Trophoblast cell (in vitro differentiated cells and primary cell): ENCODE data around the gene WDR41.
"Not testable (repeated sequence)": the region's sequence is repeated elsewhere in the genome, so short reads cannot be mapped to it uniquely, and the experiment has no call there.

ENCODE experiments used
- DNase-seq, 2 donors: peaks; one replicate each; pipeline ENCODE4 v3.0.0-alpha.2; 2016
- H2AFZ ChIP-seq: 2 replicates; pipeline ENCODE4 v1.6.1; 2013; ENCODE audit warnings: low read length, moderate library complexity, mild to moderate bottlenecking; ENCODE audit not compliant: insufficient read depth, poor library complexity
- H2AK5ac ChIP-seq: 2 replicates; pipeline ENCODE4 v1.6.1; 2013; ENCODE audit warnings: mild to moderate bottlenecking, low read length
- H2BK120ac ChIP-seq: 2 replicates; pipeline ENCODE4 v1.6.1; 2013; ENCODE audit warnings: low read length, mild to moderate bottlenecking, moderate library complexity; ENCODE audit not compliant: insufficient read depth, poor library complexity
- H2BK12ac ChIP-seq: 2 replicates; pipeline ENCODE4 v1.6.1; 2013; ENCODE audit warnings: mild to moderate bottlenecking, low read length, moderate library complexity
- H2BK5ac ChIP-seq: 2 replicates; pipeline ENCODE4 v1.6.1; 2013; ENCODE audit warnings: low read length, low read depth, moderate library complexity, mild to moderate bottlenecking; ENCODE audit not compliant: poor library complexity
- H3K14ac ChIP-seq: 2 replicates; pipeline ENCODE4 v1.6.1; 2013; ENCODE audit warnings: mild to moderate bottlenecking, low read length
- H3K18ac ChIP-seq: 2 replicates; pipeline ENCODE4 v1.6.1; 2013; ENCODE audit warnings: mild to moderate bottlenecking, low read length
- H3K23ac ChIP-seq: 2 replicates; pipeline ENCODE4 v1.6.1; 2013; ENCODE audit warnings: low read length
- H3K27ac ChIP-seq: 2 replicates; pipeline ENCODE4 v1.5.1; 2013; ENCODE audit warnings: low read depth, mild to moderate bottlenecking, inconsistent platforms, low read length, moderate library complexity
- H3K27me3 ChIP-seq: 2 replicates; pipeline ENCODE4 v1.6.1; 2013; ENCODE audit warnings: inconsistent platforms, mild to moderate bottlenecking, low read length, moderate library complexity; ENCODE audit not compliant: insufficient read depth
- H3K36me3 ChIP-seq, 2 experiments: 1 replicate in 1 of 2; 2 replicates in 1 of 2; pipeline ENCODE4 v1.6.1; 2013; ENCODE audit warnings: low read length in 2 of 2, mild to moderate bottlenecking in 2 of 2, moderate library complexity in 1 of 2; ENCODE audit not compliant: insufficient read depth in 2 of 2, control insufficient read depth in 1 of 2
- H3K4ac ChIP-seq: 2 replicates; pipeline ENCODE4 v1.6.1; 2013; ENCODE audit warnings: low read depth, mild to moderate bottlenecking, low read length, moderate library complexity
- H3K4me1 ChIP-seq, 2 experiments: 1 replicate in 1 of 2; 2 replicates in 1 of 2; pipeline ENCODE4 v1.6.1; 2013; ENCODE audit warnings: low read length in 2 of 2, mild to moderate bottlenecking in 2 of 2, moderate library complexity in 1 of 2; ENCODE audit not compliant: insufficient read depth in 2 of 2, control insufficient read depth in 1 of 2
- H3K4me2 ChIP-seq: 2 replicates; pipeline ENCODE4 v1.6.1; 2013; ENCODE audit warnings: inconsistent platforms, mild to moderate bottlenecking, low read length, moderate library complexity
- H3K4me3 ChIP-seq: 2 replicates; pipeline ENCODE4 v1.5.1; 2013; ENCODE audit warnings: mild to moderate bottlenecking, low read depth, low read length, inconsistent platforms
- H3K79me1 ChIP-seq: one replicate; pipeline ENCODE4 v1.6.1; 2013; ENCODE audit warnings: low read length
- H3K79me2 ChIP-seq: 2 replicates; pipeline ENCODE4 v1.6.1; 2013; ENCODE audit warnings: low read length, mild to moderate bottlenecking; ENCODE audit not compliant: control insufficient read depth, insufficient read depth, poor library complexity
- H3K9ac ChIP-seq: 2 replicates; pipeline ENCODE4 v1.6.1; 2013; ENCODE audit warnings: mild to moderate bottlenecking, low read length
- H3K9me3 ChIP-seq: 2 replicates; pipeline ENCODE4 v1.6.1; 2013; ENCODE audit warnings: low read depth, mild to moderate bottlenecking, control low read depth, inconsistent platforms, low read length; ENCODE audit not compliant: insufficient read depth
- H4K12ac ChIP-seq: 2 replicates; pipeline ENCODE4 v1.6.1; 2013; ENCODE audit warnings: low read depth, mild to moderate bottlenecking, low read length, moderate library complexity
- H4K8ac ChIP-seq: 2 replicates; pipeline ENCODE4 v1.6.1; 2013; ENCODE audit warnings: low read depth, mild to moderate bottlenecking, low read length, moderate library complexity
- H4K91ac ChIP-seq: one replicate; pipeline ENCODE4 v1.6.1; 2013; ENCODE audit warnings: low read depth, mild to moderate bottlenecking, low read length, moderate library complexity
- WGBS: extraction: QIAGEN DNeasy Blood & Tissue Kit; methylation state at CpG from one replicate; pipeline ENCODE4 v1.1.7; 2013; ENCODE audit warnings: missing lambda C conversion rate; ENCODE audit not compliant: insufficient read length, insufficient coverage; ENCODE audit errors: extremely low coverage; 5-methylcytosine and 5-hydroxymethylcytosine counted together

The WDR41 gene

GRCh38 chr5:77513321-77513720 is 21.2 kb upstream of the WDR41 start:
- H3K4me3 ChIP-seq, result no peak overlapping the region
- H4K12ac ChIP-seq, result no peak overlapping the region
- no CpG with 5 or more reads among the region's 1 CpG for WGBS
- H3K23ac ChIP-seq, result no peak overlapping the region
- no peak overlapping the region for H2BK120ac ChIP-seq
- H2BK5ac ChIP-seq, result no peak overlapping the region
- no peak overlapping the region for H3K9ac ChIP-seq
- H2BK12ac ChIP-seq, result no peak overlapping the region
- H3K36me3 ChIP-seq, result no peaks in the 10 kb centered on the region
- H3K9me3 ChIP-seq, result no peaks in the 10 kb centered on the region
- no peaks in the 10 kb centered on the region for H3K79me2 ChIP-seq
- H4K8ac ChIP-seq, result no peak overlapping the region
- no peak overlapping the region for H3K14ac ChIP-seq
- no peaks in the 10 kb centered on the region for H3K27me3 ChIP-seq
- H3K18ac ChIP-seq, result no peak overlapping the region
- no peak overlapping the region for H2AFZ ChIP-seq
- H3K4ac ChIP-seq, result no peak overlapping the region
- H3K79me1 ChIP-seq, result no peaks in the 10 kb centered on the region
- no peak overlapping the region for H4K91ac ChIP-seq
- no peak for DNase-seq
- no peak overlapping the region for H3K27ac ChIP-seq
- no peak overlapping the region for H2AK5ac ChIP-seq
- H3K4me2 ChIP-seq, result no peak overlapping the region
- no peaks in the 10 kb centered on the region for H3K4me1 ChIP-seq

GRCh38 chr5:77501132-77501531 is 9.0 kb upstream of the WDR41 start:
- H3K9me3 ChIP-seq, H2BK5ac ChIP-seq, H3K36me3 ChIP-seq, H3K27me3 ChIP-seq, H2BK12ac ChIP-seq, H3K27ac ChIP-seq, H3K4me2 ChIP-seq, H3K23ac ChIP-seq, H4K8ac ChIP-seq, H3K79me2 ChIP-seq, H3K4me1 ChIP-seq, H4K12ac ChIP-seq, H3K9ac ChIP-seq, H3K4ac ChIP-seq, H3K4me3 ChIP-seq, H2AFZ ChIP-seq, H4K91ac ChIP-seq, H2BK120ac ChIP-seq, H2AK5ac ChIP-seq, H3K14ac ChIP-seq, H3K79me1 ChIP-seq, DNase-seq, H3K18ac ChIP-seq: not testable (repeated sequence)
- no CpG with 5 or more reads among the region's 9 CpGs for WGBS

- H3K79me1 ChIP-seq, result no peaks in the 10 kb centered on the region
- H3K4ac ChIP-seq, result no peak overlapping the region
- no peak overlapping the region for H3K23ac ChIP-seq
- WGBS, result no CpG with 5 or more reads among the region's 2 CpGs
- H3K9ac ChIP-seq, result no peak overlapping the region
- no peak overlapping the region for H4K12ac ChIP-seq
- H3K4me3 ChIP-seq, result no peak overlapping the region
- DNase-seq, result no peak
- no peaks in the 10 kb centered on the region for H3K36me3 ChIP-seq
- no peak overlapping the region for H3K4me2 ChIP-seq
- H3K27ac ChIP-seq, result no peak overlapping the region
- H2AFZ ChIP-seq, result no peak overlapping the region
- no peaks in the 10 kb centered on the region for H3K9me3 ChIP-seq
- no peaks in the 10 kb centered on the region for H3K27me3 ChIP-seq
- H3K18ac ChIP-seq, result no peak overlapping the region
- no peak overlapping the region for H2BK5ac ChIP-seq
- H2AK5ac ChIP-seq, result no peak overlapping the region
- no peak overlapping the region for H2BK12ac ChIP-seq
- no peak overlapping the region for H4K8ac ChIP-seq
- no peak overlapping the region for H3K14ac ChIP-seq
- H4K91ac ChIP-seq, result no peak overlapping the region
- H3K79me2 ChIP-seq, result no peaks in the 10 kb centered on the region
- no peaks in the 10 kb centered on the region for H3K4me1 ChIP-seq
- H2BK120ac ChIP-seq, result no peak overlapping the region
Observed at GRCh38 chr5:77499973-77500372, 7.9 kb upstream of the WDR41 start.

- H3K18ac ChIP-seq, result no peak overlapping the region
- no peaks in the 10 kb centered on the region for H3K27me3 ChIP-seq
- no CpG with 5 or more reads among the region's 3 CpGs for WGBS
- H3K4me3 ChIP-seq, result no peak overlapping the region
- no peak overlapping the region for H2BK12ac ChIP-seq
- no peak overlapping the region for H2AK5ac ChIP-seq
- H3K9ac ChIP-seq, result no peak overlapping the region
- H3K79me1 ChIP-seq, result no peaks in the 10 kb centered on the region
- H2AFZ ChIP-seq, result no peak overlapping the region
- no peaks in the 10 kb centered on the region for H3K36me3 ChIP-seq
- DNase-seq, result no peak
- no peak overlapping the region for H3K4me2 ChIP-seq
- no peak overlapping the region for H3K27ac ChIP-seq
- H3K4ac ChIP-seq, result no peak overlapping the region
- no peak overlapping the region for H2BK120ac ChIP-seq
- no peak overlapping the region for H3K14ac ChIP-seq
- H4K8ac ChIP-seq, result no peak overlapping the region
- no peak overlapping the region for H4K91ac ChIP-seq
- no peak overlapping the region for H4K12ac ChIP-seq
- H2BK5ac ChIP-seq, result no peak overlapping the region
- no peaks in the 10 kb centered on the region for H3K79me2 ChIP-seq
- no peaks in the 10 kb centered on the region for H3K9me3 ChIP-seq
- no peaks in the 10 kb centered on the region for H3K4me1 ChIP-seq
- no peak overlapping the region for H3K23ac ChIP-seq
Observed at GRCh38 chr5:77499441-77499840, 7.3 kb upstream of the WDR41 start.
